NK-92 treated with Interleukin-12 subunit alpha and Interleukin-12 subunit beta, amount 100 ng/mL, for 24 hours (cell line): ENCODE results near the gene SNX7.

ENCODE experiments used
- DNase-seq: peaks from one replicate; lab custom pipeline; 2025; lab: John Stamatoyannopoulos, UW

SNX7 gene

DNA sequence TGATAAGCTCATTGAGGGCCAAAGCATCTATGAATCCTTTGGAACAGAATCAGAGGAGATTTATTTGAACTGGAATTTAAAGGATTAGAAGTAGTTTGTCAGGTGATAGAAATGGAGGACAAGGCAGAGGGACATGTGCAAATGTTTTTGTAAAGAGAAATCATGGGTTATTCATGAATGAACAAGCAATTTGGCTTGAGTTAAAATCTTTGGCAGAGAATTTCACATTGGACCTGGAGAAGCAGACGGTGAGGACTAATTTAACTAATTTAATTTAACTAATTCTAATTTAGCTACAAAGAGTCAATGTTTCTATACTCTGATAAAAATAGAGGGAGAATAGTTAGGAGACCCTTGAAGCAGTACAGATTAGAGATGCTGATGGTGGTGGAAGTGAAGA lies 36.3 kb downstream of the SNX7 start:
- no peak for DNase-seq

DNA sequence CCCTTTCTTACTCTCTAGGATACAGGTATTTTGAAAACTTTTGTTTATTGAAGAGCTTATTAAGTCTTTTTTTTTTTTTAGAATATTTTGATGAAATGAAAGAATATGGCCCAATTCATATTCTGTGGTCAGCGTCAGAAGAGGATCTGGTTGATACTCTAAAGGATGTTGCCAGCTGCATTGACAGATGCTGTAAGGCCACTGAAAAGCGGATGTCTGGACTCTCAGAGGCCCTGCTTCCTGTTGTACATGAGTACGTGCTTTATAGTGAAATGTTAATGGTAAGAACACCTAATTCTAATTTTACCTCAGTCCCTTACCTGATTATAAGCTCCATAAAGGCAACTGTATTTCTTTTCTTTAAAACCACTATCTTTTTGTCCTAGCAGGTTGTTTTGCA lies 37.1 kb downstream of the SNX7 start:
- peak; percentile 26 for DNase-seq

DNA sequence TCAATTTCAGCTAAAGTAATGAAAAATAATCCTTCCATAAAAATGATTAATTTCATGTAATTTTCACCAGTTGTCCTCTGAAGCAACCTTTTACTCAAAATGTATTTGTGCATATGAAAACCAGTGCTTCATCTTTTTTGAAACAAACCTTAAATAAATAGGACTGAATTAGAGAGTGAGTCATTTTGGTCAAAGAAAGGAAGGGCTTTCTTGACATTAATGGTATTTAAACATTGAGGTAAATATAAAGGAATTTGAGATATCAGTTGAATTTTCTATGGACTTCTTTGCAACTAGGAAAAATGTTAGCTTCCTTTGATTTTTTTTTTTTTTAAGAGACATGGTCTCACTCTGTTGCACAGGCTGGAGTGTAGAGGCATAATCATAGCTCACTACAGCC lies 38.7 kb downstream of the SNX7 start:
- no peak for DNase-seq

DNA sequence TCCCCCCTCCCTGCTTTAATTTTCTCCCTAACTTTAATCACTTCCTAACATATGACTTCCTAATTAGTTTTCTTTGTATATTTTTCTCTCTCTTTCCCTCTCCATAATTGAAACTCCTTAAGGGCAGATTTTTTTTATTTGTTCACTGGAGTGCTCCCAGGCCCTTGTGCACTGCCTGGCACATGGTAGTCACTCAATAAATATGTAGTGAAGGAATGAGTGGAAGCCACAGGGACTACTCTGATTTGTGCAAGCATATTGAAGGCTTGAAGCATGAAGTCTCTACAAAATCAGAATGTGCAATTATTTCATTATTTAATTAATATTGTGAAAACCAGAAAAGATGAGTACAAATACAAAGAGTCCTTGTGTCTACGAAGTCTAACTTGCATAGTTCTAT lies 41.5 kb downstream of the SNX7 start:
- DNase-seq = no peak

DNA sequence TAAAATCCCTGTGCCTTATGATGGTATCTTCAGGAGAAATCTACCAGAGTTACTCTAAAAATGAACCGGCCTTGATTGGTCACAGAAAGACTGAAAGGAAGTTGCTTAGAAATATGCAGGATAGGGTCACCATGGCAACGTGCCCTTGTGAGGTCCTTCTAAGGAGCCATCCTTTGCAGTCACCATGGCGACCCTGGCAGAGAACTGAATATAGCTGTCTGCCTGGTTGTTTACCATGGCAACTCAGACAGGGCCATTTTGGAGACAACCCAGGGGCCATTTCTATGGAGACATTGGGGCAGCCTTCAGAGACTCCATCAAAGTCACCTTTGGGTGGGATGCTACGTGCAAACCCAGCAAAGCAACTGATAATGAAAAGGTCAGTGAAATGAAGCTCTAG lies 43.0 kb downstream of the SNX7 start:
- DNase-seq = peak; percentile 40

DNA sequence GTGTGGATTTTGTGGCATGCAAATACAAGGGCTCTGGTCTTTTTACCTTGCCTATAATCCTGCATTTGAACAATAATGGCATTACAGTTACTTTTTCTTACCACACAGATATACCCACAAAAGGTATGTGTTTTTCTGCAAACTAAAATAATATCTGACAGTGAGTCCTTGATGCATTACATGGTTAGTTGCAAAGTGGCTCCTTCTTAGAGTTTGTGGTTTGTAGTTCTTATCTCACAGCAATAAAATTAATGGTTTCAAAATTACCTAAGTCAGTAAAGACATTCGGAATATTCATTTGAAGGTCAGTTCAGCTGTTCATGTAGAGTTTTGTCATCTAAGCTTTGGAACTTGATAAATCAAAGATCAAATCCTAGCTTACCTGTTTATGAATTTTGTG lies 43.5 kb downstream of the SNX7 start:
- DNase-seq = no peak

DNA sequence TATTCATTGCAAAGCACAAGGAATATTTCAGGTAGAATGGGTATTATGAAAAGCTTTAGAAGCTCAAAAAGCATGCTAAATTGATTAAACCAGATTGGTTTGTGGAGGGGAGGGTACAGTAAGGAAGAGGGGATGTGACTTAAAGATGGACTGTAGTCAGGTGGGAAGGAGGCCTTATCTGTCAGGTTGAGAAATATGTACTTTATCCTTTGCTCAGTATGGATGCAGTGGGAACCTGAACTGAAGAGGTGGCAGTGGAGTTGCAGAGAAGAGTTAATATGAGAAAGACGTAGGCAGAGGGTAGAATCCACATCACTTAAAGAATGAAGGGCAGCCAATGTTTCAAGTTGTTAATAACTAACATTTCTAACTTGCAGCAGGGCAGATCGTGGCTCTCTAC lies 44.1 kb downstream of the SNX7 start:
- DNase-seq = no peak

DNA sequence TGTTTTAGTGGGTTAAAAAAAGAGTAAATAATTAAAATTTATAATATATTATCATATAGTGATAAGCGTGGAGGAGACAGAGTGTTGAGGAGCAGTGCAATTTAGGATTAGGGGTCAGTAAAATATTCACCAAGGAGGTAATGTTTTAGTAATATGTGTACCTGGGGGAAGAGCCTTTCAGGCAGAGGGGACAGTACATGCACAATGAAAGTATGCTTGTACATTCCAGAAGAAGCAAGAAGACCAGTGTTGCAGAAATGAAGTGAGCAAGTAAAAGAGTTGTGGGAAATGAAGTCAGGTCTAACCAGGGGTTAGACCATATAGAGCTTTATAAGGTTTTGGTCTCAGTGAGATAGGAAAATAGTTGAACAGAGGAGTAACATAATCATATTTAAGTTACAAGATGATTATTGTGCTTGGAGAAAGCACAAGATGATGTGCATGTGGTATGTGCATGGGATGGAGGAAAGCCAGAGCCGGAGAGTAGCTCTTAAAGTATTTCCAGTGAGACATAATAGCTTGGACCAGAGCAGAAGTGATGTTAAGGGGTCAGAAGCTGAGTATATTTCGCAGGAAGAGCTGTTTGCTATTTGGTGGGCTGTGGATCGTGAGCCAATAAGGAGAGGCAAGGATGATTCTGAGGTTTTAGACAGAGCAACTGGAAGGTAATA lies 44.8 kb downstream of the SNX7 start:
- DNase-seq = no peak

DNA sequence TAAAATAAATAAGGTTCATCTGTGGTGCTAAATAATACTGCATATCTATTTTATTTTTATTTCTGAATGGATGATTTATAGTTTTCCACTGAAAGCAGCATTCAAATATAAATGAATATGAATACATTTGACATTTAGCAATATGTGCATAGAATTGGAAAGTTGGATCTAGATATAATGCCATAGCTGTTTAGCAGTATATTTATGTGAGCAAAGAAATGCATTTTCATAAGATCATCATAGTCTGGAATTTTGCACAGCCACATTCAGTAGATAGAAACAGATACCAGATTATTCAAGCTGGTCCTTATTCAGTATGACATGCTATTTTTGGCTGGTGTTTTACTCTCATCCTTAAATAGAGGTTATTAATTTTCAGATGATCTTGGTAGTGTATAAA lies 46.0 kb downstream of the SNX7 start:
- no peak for DNase-seq

DNA sequence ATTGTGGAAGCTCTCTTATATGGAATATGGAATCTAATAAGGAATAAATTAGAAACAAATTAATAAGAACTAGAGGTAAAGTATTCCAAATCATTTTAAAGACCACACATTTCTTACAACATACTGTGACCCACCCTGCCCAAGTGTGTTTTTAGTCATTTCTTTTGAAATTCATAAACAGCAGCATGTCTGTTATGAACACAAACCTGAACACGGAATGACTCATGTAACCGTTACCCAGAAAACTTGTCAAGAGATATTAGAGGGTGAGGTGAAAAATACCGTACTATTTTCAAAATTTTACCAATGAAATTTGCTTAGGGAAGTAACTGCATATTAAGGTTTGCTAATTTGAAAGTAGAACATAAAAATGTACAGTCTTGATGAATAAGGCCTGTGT lies 48.4 kb downstream of the SNX7 start:
- no peak for DNase-seq

DNA sequence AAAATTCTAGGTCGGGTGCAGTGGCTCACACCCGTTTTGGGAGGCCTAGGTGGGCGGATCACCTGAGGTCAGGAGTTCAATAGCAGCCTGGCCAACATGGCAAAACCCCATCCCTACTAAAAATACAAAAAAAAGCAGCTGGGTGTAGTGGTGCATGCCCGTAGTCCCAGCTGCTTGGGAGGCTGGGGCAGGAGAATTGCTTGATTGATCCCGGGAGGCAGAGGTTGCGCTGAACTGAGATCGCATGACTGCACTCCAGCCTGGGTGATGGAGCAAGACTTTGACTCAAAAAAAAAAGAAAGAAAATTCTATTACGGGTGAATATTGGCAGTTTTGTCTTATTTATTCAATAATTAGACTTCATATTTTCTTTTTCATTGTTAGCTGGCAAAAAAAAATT lies 62.1 kb downstream of the SNX7 start:
- no peak for DNase-seq

DNA sequence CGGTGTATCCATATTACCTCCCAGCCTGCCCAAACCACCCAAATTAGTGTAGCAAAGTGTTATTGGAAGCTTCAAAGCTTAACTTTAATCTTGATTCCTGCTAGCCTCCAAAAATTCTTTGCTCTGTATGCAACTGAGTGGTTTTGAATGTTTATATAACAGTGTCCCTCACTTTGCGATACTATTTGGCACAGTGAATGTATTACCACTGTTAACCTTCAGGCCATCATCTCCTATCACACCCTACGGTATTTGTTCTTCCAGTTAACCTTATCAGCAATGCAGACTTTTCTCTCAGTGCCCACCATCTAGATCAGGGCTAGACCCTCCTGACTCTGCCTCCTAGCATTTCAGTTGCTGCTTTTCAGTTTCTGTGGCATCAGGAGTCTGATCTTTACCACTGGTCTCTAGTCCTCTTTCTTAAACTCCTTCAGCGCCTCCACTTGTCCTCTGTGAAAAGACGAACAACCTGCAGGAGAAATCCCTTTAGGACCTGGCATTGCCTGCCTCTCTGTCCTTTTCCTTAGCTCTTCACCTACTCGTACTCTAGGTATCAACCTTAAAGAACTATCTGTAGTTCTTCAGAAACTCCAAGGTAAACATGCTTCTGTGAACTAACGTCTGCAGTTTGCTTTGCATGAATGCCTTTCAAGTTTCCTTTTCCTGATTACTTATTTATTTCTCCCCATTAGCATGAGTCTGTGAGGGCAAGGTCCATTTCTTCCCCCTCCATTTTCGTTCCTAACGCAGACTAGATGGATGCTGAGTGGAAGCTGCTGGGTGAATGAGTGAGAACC lies 71.7 kb downstream of the SNX7 start:
- DNase-seq = no peak

DNA sequence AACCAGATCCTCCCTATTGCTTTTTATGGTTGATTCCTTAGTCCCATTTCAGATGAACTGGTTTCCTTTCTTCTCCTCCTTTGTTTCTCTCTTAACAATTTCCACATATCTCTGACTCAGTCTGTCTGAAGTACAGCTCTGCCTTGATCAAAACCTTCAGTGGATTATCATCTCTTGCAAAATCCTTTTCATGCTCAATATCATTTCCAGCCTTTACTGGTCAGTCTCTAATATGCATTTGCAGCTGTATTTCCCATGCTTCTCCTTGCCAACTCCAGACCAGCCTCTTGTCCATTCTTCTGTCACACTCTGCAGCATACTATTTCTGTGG lies 72.2 kb downstream of the SNX7 start:
- DNase-seq = no peak

DNA sequence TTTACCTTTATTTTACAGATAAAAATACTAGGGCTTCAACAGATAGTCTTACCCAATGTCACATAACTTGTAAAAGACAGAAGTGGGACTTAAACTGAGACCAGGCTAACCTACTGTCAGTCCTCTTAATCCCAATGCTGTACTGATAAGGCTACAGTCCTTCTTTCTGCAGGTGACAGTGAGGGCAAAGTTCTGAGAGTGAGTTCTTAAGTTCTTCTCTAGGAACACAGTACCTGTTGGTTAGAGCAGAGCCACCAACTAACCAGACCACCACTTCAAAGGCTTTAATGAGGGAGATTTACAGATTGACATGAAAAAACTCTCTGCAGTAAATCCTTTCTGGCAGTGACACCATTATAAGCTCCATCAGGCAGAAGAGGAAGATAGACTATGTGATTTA lies 74.2 kb downstream of the SNX7 start:
- no peak for DNase-seq

DNA sequence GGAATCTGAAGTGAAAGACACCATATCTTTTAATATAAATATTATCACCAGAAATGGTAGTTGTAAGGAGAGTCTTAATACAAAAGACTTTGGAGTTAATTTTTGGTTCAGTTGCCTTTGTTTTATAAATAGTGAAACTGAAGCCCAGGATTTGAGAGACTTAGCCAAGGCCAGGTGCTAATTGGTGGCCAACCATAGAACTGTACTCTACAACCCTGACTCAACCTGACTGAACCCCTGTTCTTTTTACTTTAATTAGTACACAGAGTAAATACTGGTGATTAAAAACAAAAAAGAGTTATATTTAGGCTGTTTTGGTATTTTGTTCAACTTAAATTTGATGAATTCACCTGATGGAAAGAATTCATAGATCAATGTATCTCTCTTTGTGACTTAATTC lies 76.3 kb downstream of the SNX7 start:
- no peak for DNase-seq

DNA sequence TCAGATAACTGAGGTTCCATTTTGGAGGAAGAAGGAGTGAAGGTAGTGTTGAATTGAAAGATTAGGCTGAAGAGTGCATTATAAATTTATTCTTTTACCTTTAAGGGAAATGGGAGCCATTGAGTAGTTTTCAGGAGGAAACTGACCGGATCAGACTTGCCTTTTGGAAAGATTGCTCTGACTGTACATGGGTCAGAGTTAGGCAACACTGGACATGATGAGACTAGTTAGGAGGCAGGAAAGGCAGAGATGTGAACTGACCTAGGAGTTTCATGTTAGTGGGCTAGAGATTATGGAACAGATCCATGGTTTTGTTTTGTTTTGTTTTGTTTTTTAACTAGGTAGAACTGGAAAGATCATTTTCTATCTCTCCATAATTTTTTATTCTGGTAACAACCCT lies 78.2 kb downstream of the SNX7 start:
- DNase-seq = no peak

DNA sequence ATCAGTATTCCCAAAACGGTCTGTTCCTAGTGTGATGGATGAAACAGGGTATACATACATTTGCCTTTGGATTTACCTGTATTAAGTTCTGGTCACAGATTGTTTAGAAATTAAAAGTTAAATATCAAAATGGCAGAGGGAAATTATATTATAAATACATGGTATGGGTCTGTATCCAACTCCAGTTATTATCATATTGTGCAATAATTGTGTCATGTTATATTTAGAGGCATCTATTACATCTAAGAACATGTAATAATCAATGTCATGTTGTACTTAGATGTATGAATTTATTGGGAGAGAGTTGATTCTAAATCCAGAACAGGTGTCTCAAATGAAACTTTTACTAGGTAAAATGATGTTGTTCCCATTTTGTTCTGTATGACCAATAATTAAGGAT lies 79.6 kb downstream of the SNX7 start:
- no peak for DNase-seq

DNA sequence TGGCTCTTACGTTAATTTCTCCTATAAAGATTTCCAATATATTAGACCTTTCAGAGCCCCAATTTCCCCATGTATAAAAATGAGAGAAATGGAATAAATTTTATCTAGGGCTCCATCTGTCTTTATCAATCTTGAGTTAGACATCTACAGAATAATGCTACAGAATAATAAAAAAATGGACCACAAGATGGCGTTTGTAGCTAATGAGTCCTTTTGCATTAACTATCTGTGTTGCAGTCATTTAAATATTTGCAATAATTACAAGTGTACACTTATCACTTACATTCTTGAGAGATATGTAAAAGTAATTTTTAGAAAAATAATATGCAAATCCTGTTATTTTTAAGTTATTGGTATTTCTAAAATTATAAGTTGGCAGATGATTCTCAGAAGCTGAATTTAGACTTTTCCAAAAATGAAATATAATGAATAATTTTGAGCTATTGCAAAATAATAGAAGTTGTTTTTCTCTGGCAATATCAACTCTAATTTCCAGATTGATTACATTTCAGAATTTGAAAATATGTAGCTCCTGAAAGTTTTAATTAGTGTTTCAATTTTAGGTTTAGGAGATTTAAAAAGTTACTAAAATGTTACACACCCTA lies 87.7 kb downstream of the SNX7 start:
- DNase-seq = no peak

DNA sequence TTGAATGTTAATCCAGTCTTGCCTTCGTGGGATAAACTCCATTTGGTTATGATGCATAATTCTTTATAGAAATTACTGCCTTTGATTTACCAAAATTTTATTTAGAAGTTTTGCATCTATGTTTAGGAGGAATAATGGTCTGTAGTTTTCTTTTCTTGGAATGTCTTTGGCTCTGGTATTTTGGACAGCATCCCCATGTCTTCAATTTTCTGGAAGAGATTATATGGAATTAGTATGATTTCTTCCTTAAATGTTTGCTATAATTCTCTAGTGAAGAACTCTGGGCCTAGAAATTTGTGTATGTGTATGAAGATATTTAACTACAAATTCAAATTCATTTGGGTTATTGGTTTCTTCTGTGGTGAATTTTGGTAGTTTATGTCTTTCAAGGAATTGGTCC lies 92.7 kb downstream of the SNX7 start:
- no peak for DNase-seq

DNA sequence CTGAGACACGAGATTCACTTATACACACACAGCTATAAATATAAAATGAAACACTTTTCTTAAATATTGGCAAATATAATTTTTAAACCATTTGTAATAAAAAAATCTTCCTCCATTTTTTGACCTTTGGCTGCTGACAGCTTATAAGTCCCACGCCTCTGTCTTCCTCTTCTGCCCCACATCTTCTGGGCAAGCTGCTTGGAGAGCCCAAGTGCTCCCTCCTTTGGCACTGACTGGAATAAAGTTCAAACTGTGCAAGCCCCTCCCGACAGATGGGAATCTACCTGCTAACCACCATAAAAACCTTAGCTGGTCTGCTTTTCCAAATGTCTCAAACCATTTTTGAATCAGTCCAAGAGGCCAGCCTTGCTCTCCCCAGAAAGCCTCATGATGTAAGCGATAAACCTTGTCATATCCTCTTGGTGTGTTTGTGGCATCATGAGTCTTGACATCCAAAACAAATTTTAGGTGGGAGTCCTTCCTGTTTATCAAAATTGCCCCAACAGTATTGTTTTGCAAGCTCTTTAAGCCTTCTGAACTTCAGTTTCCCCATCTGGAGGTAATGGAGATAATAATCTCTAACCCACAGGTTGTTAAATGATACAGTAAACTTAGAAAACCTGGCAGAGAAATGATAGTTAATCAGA lies 99.8 kb downstream of the SNX7 start:
- no peak for DNase-seq

DNA sequence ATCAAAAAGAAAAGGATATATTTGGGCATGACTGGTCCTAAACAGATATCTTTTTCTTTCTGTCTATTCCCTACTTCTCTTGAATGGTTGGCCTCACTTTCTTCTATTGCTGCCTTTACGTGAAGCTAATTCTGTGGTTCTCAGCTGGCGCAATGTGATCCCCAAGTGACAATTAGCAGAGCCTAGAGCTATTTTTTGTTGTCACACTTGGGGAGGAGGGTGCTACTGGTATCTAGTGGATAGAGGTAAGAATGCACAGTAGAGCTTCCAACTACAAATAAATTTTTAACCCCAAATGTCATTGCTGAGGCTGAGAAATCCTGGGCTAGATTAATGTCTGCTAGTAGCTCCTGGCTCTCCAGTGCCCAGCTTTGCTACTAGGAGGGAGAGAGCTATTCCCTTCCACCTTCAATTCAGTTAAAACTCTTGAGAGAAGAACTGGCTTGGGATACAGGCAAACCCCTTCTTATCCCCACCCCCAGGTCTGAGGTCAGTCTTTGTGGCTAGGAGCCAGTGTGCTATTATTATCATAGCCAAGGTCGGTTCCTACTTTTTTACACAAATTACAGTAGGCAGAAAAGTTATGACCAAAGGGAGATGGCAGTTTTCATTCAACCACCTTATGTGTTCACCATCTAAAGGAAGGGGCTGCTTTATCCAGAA lies 102.1 kb downstream of the SNX7 start:
- no peak for DNase-seq

DNA sequence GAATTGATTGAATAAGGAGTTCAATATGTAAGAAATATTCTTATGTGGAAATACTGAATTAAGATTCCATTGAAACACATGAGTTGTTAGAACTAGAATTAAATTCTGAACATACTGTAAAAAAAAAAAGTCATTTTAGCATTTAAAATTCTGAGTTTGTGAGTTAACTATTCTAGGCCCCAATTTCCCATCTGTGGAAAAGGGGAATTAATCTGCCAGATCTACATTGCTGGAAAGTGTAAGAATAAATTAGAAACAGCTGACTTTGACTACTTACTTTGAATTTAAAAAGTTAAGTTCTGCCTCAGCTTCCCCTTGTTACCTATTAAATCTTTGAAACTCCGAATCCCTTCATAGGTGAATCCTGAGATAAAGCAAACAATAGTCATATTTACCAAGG lies 103.0 kb downstream of the SNX7 start:
- DNase-seq = no peak

DNA sequence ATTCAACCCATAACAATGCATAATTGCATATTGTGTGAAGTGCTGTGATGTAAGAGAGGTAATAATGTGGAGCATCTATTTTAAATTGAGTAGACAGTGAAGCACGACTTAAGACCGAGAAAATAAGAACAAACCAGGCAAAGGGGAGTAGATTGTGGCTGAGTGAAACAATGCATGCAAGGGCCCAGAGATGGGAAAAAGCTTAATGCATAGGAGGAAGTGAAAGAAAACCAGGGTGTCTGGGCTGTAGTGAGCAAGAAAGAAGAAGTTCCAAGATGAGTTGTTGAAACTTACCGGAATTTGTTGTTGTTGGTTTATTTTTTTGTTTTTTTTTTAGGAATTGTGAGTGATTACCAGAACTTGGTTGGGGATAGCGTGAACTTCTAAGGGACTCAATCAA lies 104.7 kb downstream of the SNX7 start:
- DNase-seq = no peak
